ENCODE measurements around the gene PGM2L1.
"Not testable (repeated sequence)": the region's sequence is repeated elsewhere in the genome, so short reads cannot be mapped to it uniquely, and the experiment has no call there.

The PGM2L1 gene

GRCh38 chr11:74427384-74427886 lies 29.2 kb upstream of the PGM2L1 start:
- WGBS, 2 experiments (ENCODE audit: insufficient coverage in 2 of 2), result 100% methylated on average over 1 of the region's 4 CpGs

DNA sequence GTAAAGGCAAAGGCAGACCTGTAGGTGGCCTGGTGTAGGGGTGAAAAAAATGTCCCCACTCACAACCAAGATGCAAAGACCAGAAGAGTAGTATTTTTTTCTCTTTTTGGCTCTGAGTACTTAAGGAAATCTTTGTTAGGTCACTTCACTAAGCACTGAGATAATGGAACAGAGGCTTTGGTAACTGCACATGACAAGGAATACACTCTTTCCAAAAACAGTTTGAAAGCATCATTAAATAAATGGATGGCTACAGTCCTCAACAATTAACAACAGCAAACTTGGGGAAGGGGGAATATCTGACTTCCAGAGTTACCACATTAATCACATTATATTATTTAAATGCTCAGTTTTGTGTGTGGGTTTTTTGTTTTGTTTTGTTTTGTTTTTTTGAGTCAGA lies 26.9 kb upstream of the PGM2L1 start:
- Histone ChIP-seq H3K27ac (ENCODE audit: low read depth, low read length, severe bottlenecking) (no peak overlapping the region), H3K4me1 (ENCODE audit: control insufficient read depth, insufficient read depth, low read length, poor library complexity, severe bottlenecking) (no peaks in the 10 kb centered on the region), H3K9me3 (ENCODE audit: control insufficient read depth, low read length) (no peaks in the 10 kb centered on the region), H3K36me3 (ENCODE audit: control insufficient read depth, insufficient read depth, low read length) (no peaks in the 10 kb centered on the region), H3K4me3 (ENCODE audit: extremely low read depth, insufficient read depth, low read length, poor library complexity, severe bottlenecking) (no peak overlapping the region)

More at GRCh38 chr11:74427384-74427886, 29.2 kb upstream of the PGM2L1 start:
- Histone ChIP-seq H3K36me3 (ENCODE audit: control insufficient read depth, insufficient read depth, low read length) (no peaks in the 10 kb centered on the region), H3K4me1 (ENCODE audit: control insufficient read depth, insufficient read depth, low read length, poor library complexity, severe bottlenecking) (no peaks in the 10 kb centered on the region), H3K9me3 (ENCODE audit: control insufficient read depth, low read length) (no peaks in the 10 kb centered on the region), H3K4me3 (ENCODE audit: extremely low read depth, insufficient read depth, low read length, poor library complexity, severe bottlenecking) (no peak overlapping the region), H3K27ac (ENCODE audit: low read depth, low read length, severe bottlenecking) (no peak overlapping the region)

GRCh38 chr11:74418509-74418895 lies 20.3 kb upstream of the PGM2L1 start:
- H3K4me3 ChIP-seq (ENCODE audit: extremely low read depth, insufficient read depth, low read length, poor library complexity, severe bottlenecking), result no peak overlapping the region
- no CpG with 5 or more reads among the region's 1 CpG for WGBS, 2 experiments (ENCODE audit: insufficient coverage in 2 of 2)
- no peaks in the 10 kb centered on the region for H3K36me3 ChIP-seq (ENCODE audit: control insufficient read depth, insufficient read depth, low read length)
- H3K9me3 ChIP-seq (ENCODE audit: control insufficient read depth, low read length), result no peaks in the 10 kb centered on the region
- H3K4me1 ChIP-seq (ENCODE audit: control insufficient read depth, insufficient read depth, low read length, poor library complexity, severe bottlenecking), result no peaks in the 10 kb centered on the region
- H3K27ac ChIP-seq (ENCODE audit: low read depth, low read length, severe bottlenecking), result peak overlapping the region; percentile 71

GRCh38 chr11:74417860-74418508 lies 19.8 kb upstream of the PGM2L1 start:
- H3K4me1 ChIP-seq (ENCODE audit: control insufficient read depth, insufficient read depth, low read length, poor library complexity, severe bottlenecking), result no peaks in the 10 kb centered on the region
- no peaks in the 10 kb centered on the region for H3K36me3 ChIP-seq (ENCODE audit: control insufficient read depth, insufficient read depth, low read length)
- H3K4me3 ChIP-seq (ENCODE audit: extremely low read depth, insufficient read depth, low read length, poor library complexity, severe bottlenecking), result no peak overlapping the region
- 97 to 100% methylated on average over 1 to 3 of the region's 4 CpGs for WGBS, 2 experiments (ENCODE audit: insufficient coverage in 2 of 2)
- H3K27ac ChIP-seq (ENCODE audit: low read depth, low read length, severe bottlenecking), result no peak overlapping the region
- H3K9me3 ChIP-seq (ENCODE audit: control insufficient read depth, low read length), result no peaks in the 10 kb centered on the region

GRCh38 chr11:74417379-74417804 lies 19.2 kb upstream of the PGM2L1 start:
- Histone ChIP-seq H3K36me3 (ENCODE audit: control insufficient read depth, insufficient read depth, low read length) (no peaks in the 10 kb centered on the region), H3K9me3 (ENCODE audit: control insufficient read depth, low read length) (no peaks in the 10 kb centered on the region), H3K4me1 (ENCODE audit: control insufficient read depth, insufficient read depth, low read length, poor library complexity, severe bottlenecking) (no peaks in the 10 kb centered on the region), H3K4me3 (ENCODE audit: extremely low read depth, insufficient read depth, low read length, poor library complexity, severe bottlenecking) (no peak overlapping the region), H3K27ac (ENCODE audit: low read depth, low read length, severe bottlenecking) (no peak overlapping the region)
- WGBS, 2 experiments (ENCODE audit: insufficient coverage in 2 of 2), result 50% methylated on average over 1 of the region's 1 CpG; no CpG with 5 or more reads in 1 of the 2 experiments

GRCh38 chr11:74416974-74417373 lies 18.7 kb upstream of the PGM2L1 start:
- not testable (repeated sequence) for H3K36me3 ChIP-seq (ENCODE audit: control insufficient read depth, insufficient read depth, low read length); H3K4me3 ChIP-seq (ENCODE audit: extremely low read depth, insufficient read depth, low read length, poor library complexity, severe bottlenecking); H3K27ac ChIP-seq (ENCODE audit: low read depth, low read length, severe bottlenecking); H3K4me1 ChIP-seq (ENCODE audit: control insufficient read depth, insufficient read depth, low read length, poor library complexity, severe bottlenecking); H3K9me3 ChIP-seq (ENCODE audit: control insufficient read depth, low read length)
- WGBS, 2 experiments (ENCODE audit: insufficient coverage in 2 of 2), result 67 to 88% methylated on average over 1 of the region's 1 CpG

- no peaks in the 10 kb centered on the region for H3K36me3 ChIP-seq (ENCODE audit: control insufficient read depth, insufficient read depth, low read length)
- H3K4me3 ChIP-seq (ENCODE audit: extremely low read depth, insufficient read depth, low read length, poor library complexity, severe bottlenecking), result no peak overlapping the region
- no peaks in the 10 kb centered on the region for H3K4me1 ChIP-seq (ENCODE audit: control insufficient read depth, insufficient read depth, low read length, poor library complexity, severe bottlenecking)
- WGBS, 2 experiments (ENCODE audit: insufficient coverage in 2 of 2), result 85 to 98% methylated on average over 9 to 11 of the region's 11 CpGs
- no peaks in the 10 kb centered on the region for H3K9me3 ChIP-seq (ENCODE audit: control insufficient read depth, low read length)
- no peak overlapping the region for H3K27ac ChIP-seq (ENCODE audit: low read depth, low read length, severe bottlenecking)
These were observed 14.6 kb upstream of the PGM2L1 start for GRCh38 chr11:74412733-74413359.

DNA sequence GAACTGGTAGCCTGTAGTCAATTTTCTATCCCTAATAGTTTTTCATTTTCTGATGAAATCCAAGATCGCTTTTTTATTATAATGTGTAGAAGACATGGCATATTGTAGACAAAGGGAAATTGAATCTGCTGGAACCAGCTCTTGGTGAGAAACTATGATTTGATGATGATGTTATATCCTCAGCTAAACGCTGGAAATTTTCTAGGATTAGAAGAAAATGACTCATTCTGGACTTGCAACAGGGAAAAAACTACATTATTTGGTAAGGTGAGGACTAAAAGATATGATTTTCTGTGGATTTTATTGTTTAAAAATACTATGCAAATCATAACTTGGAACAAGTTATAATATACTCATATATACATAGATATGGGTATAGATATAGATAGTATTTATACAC lies 14.1 kb upstream of the PGM2L1 start:
- Histone ChIP-seq H3K4me1 (ENCODE audit: control insufficient read depth, insufficient read depth, low read length, poor library complexity, severe bottlenecking) (no peaks in the 10 kb centered on the region), H3K4me3 (ENCODE audit: extremely low read depth, insufficient read depth, low read length, poor library complexity, severe bottlenecking) (no peak overlapping the region), H3K36me3 (ENCODE audit: control insufficient read depth, insufficient read depth, low read length) (no peaks in the 10 kb centered on the region), H3K9me3 (ENCODE audit: control insufficient read depth, low read length) (no peaks in the 10 kb centered on the region), H3K27ac (ENCODE audit: low read depth, low read length, severe bottlenecking) (no peak overlapping the region)
- 80 to 100% methylated on average over 1 of the region's 2 CpGs for whole genome bisulfite sequencing, 2 experiments (ENCODE audit: insufficient coverage in 2 of 2)

GRCh38 chr11:74409633-74410032 lies 11.4 kb upstream of the PGM2L1 start:
- Histone ChIP-seq H3K4me1 (ENCODE audit: control insufficient read depth, insufficient read depth, low read length, poor library complexity, severe bottlenecking) (no peaks in the 10 kb centered on the region), H3K27ac (ENCODE audit: low read depth, low read length, severe bottlenecking) (no peak overlapping the region), H3K4me3 (ENCODE audit: extremely low read depth, insufficient read depth, low read length, poor library complexity, severe bottlenecking) (no peak overlapping the region), H3K36me3 (ENCODE audit: control insufficient read depth, insufficient read depth, low read length) (no peaks in the 10 kb centered on the region), H3K9me3 (ENCODE audit: control insufficient read depth, low read length) (no peaks in the 10 kb centered on the region)
- no CpG with 5 or more reads among the region's 2 CpGs for WGBS, 2 experiments (ENCODE audit: insufficient coverage in 2 of 2)

GRCh38 chr11:74403607-74404321 lies 5.5 kb upstream of the PGM2L1 start:
- 48 to 88% methylated on average over 2 to 4 of the region's 4 CpGs for WGBS, 2 experiments (ENCODE audit: insufficient coverage in 2 of 2)

DNA sequence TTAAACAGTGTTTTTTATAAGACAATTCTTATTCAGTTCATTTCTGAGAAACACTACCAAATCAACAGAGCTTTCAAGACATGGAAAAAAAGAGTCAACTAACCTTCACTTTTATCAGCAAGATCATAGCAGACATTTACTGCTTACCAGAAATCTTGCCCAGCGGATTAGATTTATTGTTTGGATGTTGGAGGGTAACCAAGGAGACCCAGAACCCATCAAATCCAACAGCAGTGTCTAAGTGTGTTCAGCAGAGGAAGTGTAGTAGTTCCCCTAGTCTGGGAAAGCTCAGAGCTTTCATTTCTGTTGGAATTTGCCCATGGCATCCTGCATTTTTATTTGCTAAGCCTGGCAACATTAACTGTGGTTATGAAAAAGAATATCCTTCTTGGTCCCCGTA lies 2.4 kb upstream of the PGM2L1 start:
- H3K4me1 ChIP-seq (ENCODE audit: control insufficient read depth, insufficient read depth, low read length, poor library complexity, severe bottlenecking), result no peaks in the 10 kb centered on the region
- H3K9me3 ChIP-seq (ENCODE audit: control insufficient read depth, low read length), result no peaks in the 10 kb centered on the region
- no peak overlapping the region for H3K4me3 ChIP-seq (ENCODE audit: extremely low read depth, insufficient read depth, low read length, poor library complexity, severe bottlenecking)
- H3K36me3 ChIP-seq (ENCODE audit: control insufficient read depth, insufficient read depth, low read length), result no peaks in the 10 kb centered on the region
- H3K27ac ChIP-seq (ENCODE audit: low read depth, low read length, severe bottlenecking), result no peak overlapping the region
- 100% methylated on average over 2 of the region's 2 CpGs; no CpG with 5 or more reads in 1 of the 2 experiments for whole genome bisulfite sequencing, 2 experiments (ENCODE audit: insufficient coverage in 2 of 2)

More at GRCh38 chr11:74403607-74404321, 5.5 kb upstream of the PGM2L1 start:
- H3K9me3 ChIP-seq (ENCODE audit: control insufficient read depth, low read length), result no peaks in the 10 kb centered on the region
- no peak overlapping the region for H3K27ac ChIP-seq (ENCODE audit: low read depth, low read length, severe bottlenecking)
- H3K36me3 ChIP-seq (ENCODE audit: control insufficient read depth, insufficient read depth, low read length), result no peaks in the 10 kb centered on the region
- no peaks in the 10 kb centered on the region for H3K4me1 ChIP-seq (ENCODE audit: control insufficient read depth, insufficient read depth, low read length, poor library complexity, severe bottlenecking)
- H3K4me3 ChIP-seq (ENCODE audit: extremely low read depth, insufficient read depth, low read length, poor library complexity, severe bottlenecking), result no peak overlapping the region
